ENCODE results near the gene SLC47A2. TPM values are rescaled to one million over a fixed set of nuclear protein-coding genes. Genes with fewer than 3 reads are reported as not detected.

Gene SLC47A2
- total and polyA plus RNA-seq, 2 of the 13 experiments (the other 11 are each of a cell fraction or from before 2014, with no cell fraction given) = 0.04 TPM; not detected in 1

DNA sequence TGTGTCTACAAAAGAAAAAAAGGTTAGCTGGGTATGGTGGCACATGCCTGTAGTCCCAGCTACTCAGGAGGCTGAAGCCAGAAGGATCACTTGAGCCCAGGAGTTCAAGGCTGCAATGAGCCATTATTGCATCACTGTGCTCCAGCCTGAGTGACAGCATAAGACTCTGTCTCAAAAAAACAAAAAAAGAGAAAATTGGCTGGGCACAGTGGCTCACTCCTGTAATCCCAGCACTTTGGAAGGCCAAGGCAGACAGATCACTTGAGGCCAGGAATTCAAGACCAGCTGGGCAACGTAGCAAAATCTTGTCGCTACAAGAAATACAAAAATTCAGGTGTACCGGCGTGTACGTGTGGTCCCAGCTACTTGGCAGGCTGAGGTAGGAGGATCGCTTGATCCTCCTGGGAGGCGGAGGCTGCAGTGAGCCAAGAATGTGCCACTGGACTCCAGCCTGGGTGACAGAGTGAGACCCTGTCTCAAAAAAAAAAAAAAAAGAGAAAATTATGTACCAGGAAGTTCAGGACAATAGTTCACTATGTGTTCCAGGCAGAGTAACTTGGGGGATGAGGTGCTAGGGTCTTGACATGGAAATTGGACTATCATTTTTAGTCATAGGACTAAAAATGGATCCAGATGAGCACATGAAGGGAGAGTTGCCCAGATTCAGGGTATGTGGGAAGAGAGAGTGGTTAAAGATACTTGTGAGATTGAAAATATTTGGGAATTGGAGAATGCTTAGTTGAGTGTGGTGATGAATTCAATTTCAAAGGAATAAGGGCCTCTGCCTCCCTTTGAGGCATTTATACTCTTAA lies 56.8 kb downstream of the SLC47A2 start (continued):
- TF ChIP-seq, protein P1, sequence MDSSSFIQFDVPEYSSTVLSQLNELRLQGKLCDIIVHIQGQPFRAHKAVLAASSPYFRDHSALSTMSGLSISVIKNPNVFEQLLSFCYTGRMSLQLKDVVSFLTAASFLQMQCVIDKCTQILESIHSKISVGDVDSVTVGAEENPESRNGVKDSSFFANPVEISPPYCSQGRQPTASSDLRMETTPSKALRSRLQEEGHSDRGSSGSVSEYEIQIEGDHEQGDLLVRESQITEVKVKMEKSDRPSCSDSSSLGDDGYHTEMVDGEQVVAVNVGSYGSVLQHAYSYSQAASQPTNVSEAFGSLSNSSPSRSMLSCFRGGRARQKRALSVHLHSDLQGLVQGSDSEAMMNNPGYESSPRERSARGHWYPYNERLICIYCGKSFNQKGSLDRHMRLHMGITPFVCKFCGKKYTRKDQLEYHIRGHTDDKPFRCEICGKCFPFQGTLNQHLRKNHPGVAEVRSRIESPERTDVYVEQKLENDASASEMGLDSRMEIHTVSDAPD (CRISPR knock-in tag; IDR thresholded peaks at IDR 0.05) = 0 out of 2 replicates have a peak, but pooled peaks have one; percentile 31
- no peak for TF ChIP-seq ZNF567 (CRISPR knock-in tag; IDR thresholded peaks at IDR 0.05; ENCODE audit: borderline replicate concordance)
- TF ChIP-seq, protein P2, sequence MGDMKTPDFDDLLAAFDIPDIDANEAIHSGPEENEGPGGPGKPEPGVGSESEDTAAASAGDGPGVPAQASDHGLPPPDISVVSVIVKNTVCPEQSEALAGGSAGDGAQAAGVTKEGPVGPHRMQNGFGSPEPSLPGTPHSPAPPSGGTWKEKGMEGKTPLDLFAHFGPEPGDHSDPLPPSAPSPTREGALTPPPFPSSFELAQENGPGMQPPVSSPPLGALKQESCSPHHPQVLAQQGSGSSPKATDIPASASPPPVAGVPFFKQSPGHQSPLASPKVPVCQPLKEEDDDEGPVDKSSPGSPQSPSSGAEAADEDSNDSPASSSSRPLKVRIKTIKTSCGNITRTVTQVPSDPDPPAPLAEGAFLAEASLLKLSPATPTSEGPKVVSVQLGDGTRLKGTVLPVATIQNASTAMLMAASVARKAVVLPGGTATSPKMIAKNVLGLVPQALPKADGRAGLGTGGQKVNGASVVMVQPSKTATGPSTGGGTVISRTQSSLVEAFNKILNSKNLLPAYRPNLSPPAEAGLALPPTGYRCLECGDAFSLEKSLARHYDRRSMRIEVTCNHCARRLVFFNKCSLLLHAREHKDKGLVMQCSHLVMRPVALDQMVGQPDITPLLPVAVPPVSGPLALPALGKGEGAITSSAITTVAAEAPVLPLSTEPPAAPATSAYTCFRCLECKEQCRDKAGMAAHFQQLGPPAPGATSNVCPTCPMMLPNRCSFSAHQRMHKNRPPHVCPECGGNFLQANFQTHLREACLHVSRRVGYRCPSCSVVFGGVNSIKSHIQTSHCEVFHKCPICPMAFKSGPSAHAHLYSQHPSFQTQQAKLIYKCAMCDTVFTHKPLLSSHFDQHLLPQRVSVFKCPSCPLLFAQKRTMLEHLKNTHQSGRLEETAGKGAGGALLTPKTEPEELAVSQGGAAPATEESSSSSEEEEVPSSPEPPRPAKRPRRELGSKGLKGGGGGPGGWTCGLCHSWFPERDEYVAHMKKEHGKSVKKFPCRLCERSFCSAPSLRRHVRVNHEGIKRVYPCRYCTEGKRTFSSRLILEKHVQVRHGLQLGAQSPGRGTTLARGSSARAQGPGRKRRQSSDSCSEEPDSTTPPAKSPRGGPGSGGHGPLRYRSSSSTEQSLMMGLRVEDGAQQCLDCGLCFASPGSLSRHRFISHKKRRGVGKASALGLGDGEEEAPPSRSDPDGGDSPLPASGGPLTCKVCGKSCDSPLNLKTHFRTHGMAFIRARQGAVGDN (CRISPR knock-in tag; IDR thresholded peaks at IDR 0.05) = peak; percentile 55
- TF ChIP-seq ZNF768 (CRISPR knock-in tag; IDR thresholded peaks at IDR 0.05) = no peak
- peak; percentile 86 for TF ChIP-seq HDAC2 (CRISPR knock-in tag; IDR thresholded peaks at IDR 0.05)
- TF ChIP-seq, protein P3, sequence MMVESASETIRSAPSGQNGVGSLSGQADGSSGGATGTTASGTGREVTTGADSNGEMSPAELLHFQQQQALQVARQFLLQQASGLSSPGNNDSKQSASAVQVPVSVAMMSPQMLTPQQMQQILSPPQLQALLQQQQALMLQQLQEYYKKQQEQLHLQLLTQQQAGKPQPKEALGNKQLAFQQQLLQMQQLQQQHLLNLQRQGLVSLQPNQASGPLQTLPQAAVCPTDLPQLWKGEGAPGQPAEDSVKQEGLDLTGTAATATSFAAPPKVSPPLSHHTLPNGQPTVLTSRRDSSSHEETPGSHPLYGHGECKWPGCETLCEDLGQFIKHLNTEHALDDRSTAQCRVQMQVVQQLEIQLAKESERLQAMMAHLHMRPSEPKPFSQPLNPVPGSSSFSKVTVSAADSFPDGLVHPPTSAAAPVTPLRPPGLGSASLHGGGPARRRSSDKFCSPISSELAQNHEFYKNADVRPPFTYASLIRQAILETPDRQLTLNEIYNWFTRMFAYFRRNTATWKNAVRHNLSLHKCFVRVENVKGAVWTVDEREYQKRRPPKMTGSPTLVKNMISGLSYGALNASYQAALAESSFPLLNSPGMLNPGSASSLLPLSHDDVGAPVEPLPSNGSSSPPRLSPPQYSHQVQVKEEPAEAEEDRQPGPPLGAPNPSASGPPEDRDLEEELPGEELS (CRISPR knock-in tag; IDR thresholded peaks at IDR 0.05) = peak; percentile 37; the same call in 1 of the 2 replicates
- TF ChIP-seq, protein P4, sequence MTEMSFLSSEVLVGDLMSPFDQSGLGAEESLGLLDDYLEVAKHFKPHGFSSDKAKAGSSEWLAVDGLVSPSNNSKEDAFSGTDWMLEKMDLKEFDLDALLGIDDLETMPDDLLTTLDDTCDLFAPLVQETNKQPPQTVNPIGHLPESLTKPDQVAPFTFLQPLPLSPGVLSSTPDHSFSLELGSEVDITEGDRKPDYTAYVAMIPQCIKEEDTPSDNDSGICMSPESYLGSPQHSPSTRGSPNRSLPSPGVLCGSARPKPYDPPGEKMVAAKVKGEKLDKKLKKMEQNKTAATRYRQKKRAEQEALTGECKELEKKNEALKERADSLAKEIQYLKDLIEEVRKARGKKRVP (CRISPR knock-in tag; IDR thresholded peaks at IDR 0.05) = peak in 1 of 2 experiments; percentile 92; a peak in 3 of 4 replicates
- no peak for TF ChIP-seq SMAD1 (CRISPR knock-in tag; IDR thresholded peaks at IDR 0.05; ENCODE audit: borderline replicate concordance, low read depth)
- TF ChIP-seq ZBTB21 (CRISPR knock-in tag; IDR thresholded peaks at IDR 0.05) = peak; percentile 61
- peak; percentile 78; the same call in 1 of the 2 replicates for TF ChIP-seq NCOA2 (CRISPR knock-in tag; IDR thresholded peaks at IDR 0.05)
- TF ChIP-seq ZNF484 (CRISPR knock-in tag; IDR thresholded peaks at IDR 0.05; ENCODE audit: borderline replicate concordance, low read depth) = no peak
- no peak for TF ChIP-seq ZNF3 (CRISPR knock-in tag; IDR thresholded peaks at IDR 0.05)
- peak; percentile 51; the same call in 1 of the 2 replicates for TF ChIP-seq BCL6 (CRISPR knock-in tag; IDR thresholded peaks at IDR 0.05)
- TF ChIP-seq MIER3 (CRISPR knock-in tag; IDR thresholded peaks at IDR 0.05; ENCODE audit: borderline replicate concordance) = peak; percentile 17; the same call in 1 of the 2 replicates
- TF ChIP-seq ZNF207 (IDR thresholded peaks at IDR 0.05; ENCODE audit: borderline replicate concordance) = no peak
- no peak for TF ChIP-seq ZNF367 (CRISPR knock-in tag; IDR thresholded peaks at IDR 0.05; ENCODE audit: borderline replicate concordance)
- no peak for TF ChIP-seq SMARCC2 (IDR thresholded peaks at IDR 0.05)
- peak; percentile 79 for TF ChIP-seq ZNF121 (CRISPR knock-in tag; IDR thresholded peaks at IDR 0.05)
- peak; percentile 51 for TF ChIP-seq HOXA3 (CRISPR knock-in tag; IDR thresholded peaks at IDR 0.05)
